IMR-90 (cell line): ENCODE results near the gene GPR37.

Source experiments
- BHLHE40 ChIP-seq: fragments of 150-350 bp; IDR thresholded peaks from 2 replicates; pipeline ENCODE4 v1.6.1; 2016; ENCODE audit warnings: mild to moderate bottlenecking, low read depth, low read length
- CEBPB ChIP-seq: IDR thresholded peaks from 2 replicates; pipeline ENCODE4 v1.6.1; 2012; ENCODE audit warnings: low read depth, low read length, improper control_type of control experiment
- CHD1 ChIP-seq: IDR thresholded peaks from 2 replicates; pipeline ENCODE4 v1.6.1; 2012; ENCODE audit warnings: low read depth, low read length, improper control_type of control experiment
- MAFK ChIP-seq: IDR thresholded peaks from 2 replicates; pipeline ENCODE4 v1.6.1; 2012; ENCODE audit warnings: low read depth, low read length, improper control_type of control experiment
- NFE2L2 ChIP-seq: fragments of 150-350 bp; IDR thresholded peaks from 2 replicates; pipeline ENCODE4 v1.6.1; 2016; ENCODE audit warnings: low read depth, mild to moderate bottlenecking, low read length
- POLR2A ChIP-seq: IDR thresholded peaks from 2 replicates; pipeline ENCODE4 v1.6.1; 2012; ENCODE audit warnings: mild to moderate bottlenecking, low read depth, low read length
- RAD21 ChIP-seq: IDR thresholded peaks from 2 replicates; pipeline ENCODE4 v1.6.1; 2012; ENCODE audit warnings: low read length, improper control_type of control experiment
- RCOR1 ChIP-seq: IDR thresholded peaks from 2 replicates; pipeline ENCODE4 v1.6.1; 2012; ENCODE audit warnings: mild to moderate bottlenecking, low read length, improper control_type of control experiment; ENCODE audit not compliant: insufficient replicate concordance
- RFX5 ChIP-seq: IDR thresholded peaks from 2 replicates; pipeline ENCODE4 v1.8.0; 2012; ENCODE audit warnings: low read depth, mild to moderate bottlenecking, low read length, moderate library complexity
- SMC3 ChIP-seq: fragments of 150-350 bp; IDR thresholded peaks from 2 replicates; pipeline ENCODE4 v1.6.1; 2016; ENCODE audit warnings: low read depth, mild to moderate bottlenecking, antibody characterized with exemption, low read length, moderate library complexity
- TF ChIP-seq, protein P1 (sequence below): conservative IDR thresholded peaks from 2 replicates; pipeline ENCODE4 v1.5.1; 2012; ENCODE audit warnings: mild to moderate bottlenecking, low read depth, low read length, improper control_type of control experiment
- TF ChIP-seq, protein P2 (sequence below): fragments of 150-350 bp; IDR thresholded peaks from 2 replicates; pipeline ENCODE4 v1.6.1; 2017; ENCODE audit warnings: mild to moderate bottlenecking, antibody characterized with exemption, low read length, low read depth
- TF ChIP-seq, protein P3 (sequence below): fragments of 150-350 bp; IDR thresholded peaks from 2 replicates; pipeline ENCODE4 v1.6.1; 2016; ENCODE audit warnings: low read depth, mild to moderate bottlenecking, low read length, moderate library complexity, borderline replicate concordance

DNA sequence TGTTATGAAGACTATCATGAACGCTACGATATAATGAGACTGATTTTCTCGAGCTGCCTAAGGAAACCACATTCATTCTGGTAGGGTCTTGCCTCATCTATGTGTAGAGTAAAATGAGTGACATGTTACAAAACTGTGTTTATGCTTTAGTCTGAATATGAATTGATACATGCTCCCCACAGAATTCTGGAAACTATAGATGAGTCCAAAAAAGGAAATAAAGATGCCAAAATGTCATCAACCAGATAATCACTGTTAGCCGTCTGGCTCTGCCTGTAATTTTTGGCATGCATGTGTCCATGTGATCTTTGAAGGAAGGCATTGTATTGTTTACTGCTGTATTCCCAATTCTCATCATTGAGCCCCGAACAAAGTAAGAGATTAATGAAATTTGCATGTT is 42.6 kb upstream of the GPR37 start:
- TF ChIP-seq POLR2A: no peak
- TF ChIP-seq, protein P1, sequence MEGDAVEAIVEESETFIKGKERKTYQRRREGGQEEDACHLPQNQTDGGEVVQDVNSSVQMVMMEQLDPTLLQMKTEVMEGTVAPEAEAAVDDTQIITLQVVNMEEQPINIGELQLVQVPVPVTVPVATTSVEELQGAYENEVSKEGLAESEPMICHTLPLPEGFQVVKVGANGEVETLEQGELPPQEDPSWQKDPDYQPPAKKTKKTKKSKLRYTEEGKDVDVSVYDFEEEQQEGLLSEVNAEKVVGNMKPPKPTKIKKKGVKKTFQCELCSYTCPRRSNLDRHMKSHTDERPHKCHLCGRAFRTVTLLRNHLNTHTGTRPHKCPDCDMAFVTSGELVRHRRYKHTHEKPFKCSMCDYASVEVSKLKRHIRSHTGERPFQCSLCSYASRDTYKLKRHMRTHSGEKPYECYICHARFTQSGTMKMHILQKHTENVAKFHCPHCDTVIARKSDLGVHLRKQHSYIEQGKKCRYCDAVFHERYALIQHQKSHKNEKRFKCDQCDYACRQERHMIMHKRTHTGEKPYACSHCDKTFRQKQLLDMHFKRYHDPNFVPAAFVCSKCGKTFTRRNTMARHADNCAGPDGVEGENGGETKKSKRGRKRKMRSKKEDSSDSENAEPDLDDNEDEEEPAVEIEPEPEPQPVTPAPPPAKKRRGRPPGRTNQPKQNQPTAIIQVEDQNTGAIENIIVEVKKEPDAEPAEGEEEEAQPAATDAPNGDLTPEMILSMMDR: no peak
- TF ChIP-seq RFX5: no peak
- no peak for TF ChIP-seq RAD21
- no peak for TF ChIP-seq CEBPB
- no peak for TF ChIP-seq BHLHE40
- TF ChIP-seq, protein P2, sequence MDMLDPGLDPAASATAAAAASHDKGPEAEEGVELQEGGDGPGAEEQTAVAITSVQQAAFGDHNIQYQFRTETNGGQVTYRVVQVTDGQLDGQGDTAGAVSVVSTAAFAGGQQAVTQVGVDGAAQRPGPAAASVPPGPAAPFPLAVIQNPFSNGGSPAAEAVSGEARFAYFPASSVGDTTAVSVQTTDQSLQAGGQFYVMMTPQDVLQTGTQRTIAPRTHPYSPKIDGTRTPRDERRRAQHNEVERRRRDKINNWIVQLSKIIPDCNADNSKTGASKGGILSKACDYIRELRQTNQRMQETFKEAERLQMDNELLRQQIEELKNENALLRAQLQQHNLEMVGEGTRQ: no peak
- no peak for TF ChIP-seq RCOR1
- TF ChIP-seq SMC3: no peak
- no peak for TF ChIP-seq CHD1
- TF ChIP-seq MAFK: no peak
- TF ChIP-seq, protein P3, sequence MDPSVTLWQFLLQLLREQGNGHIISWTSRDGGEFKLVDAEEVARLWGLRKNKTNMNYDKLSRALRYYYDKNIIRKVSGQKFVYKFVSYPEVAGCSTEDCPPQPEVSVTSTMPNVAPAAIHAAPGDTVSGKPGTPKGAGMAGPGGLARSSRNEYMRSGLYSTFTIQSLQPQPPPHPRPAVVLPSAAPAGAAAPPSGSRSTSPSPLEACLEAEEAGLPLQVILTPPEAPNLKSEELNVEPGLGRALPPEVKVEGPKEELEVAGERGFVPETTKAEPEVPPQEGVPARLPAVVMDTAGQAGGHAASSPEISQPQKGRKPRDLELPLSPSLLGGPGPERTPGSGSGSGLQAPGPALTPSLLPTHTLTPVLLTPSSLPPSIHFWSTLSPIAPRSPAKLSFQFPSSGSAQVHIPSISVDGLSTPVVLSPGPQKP: no peak
- TF ChIP-seq NFE2L2: no peak
